GM23338 (cell line): ENCODE data around the gene BICD2. TPM values are rescaled to one million over a fixed set of nuclear protein-coding genes. Genes with fewer than 3 reads are reported as not detected.

Experiments used
- ATAC-seq: fragments of 200-7000 bp; cut with Tn5 transposase; 3 replicates; pipeline ENCODE4 v1.9.1; 2020
- DNase-seq: peaks from one replicate; pipeline ENCODE4 v3.0.0-alpha.2; 2015; ENCODE audit warnings: low spot score
- H2AFZ ChIP-seq: fragments of 200-600 bp; sonication (generic); 2 replicates; pipeline ENCODE4 v1.8.0; 2016; ENCODE audit warnings: antibody characterized with exemption, mild to moderate bottlenecking, moderate library complexity
- H3F3A ChIP-seq: fragments of 200-600 bp; sonication (generic); replicated peaks from 2 replicates; pipeline ENCODE4 v1.8.0; 2017; ENCODE audit warnings: antibody characterized with exemption, mixed run types, low read depth
- H3K27ac ChIP-seq: fragments of 200-600 bp; sonication (generic); 2 replicates; pipeline ENCODE4 v1.6.1; 2016; ENCODE audit warnings: low read depth
- H3K27me3 ChIP-seq: fragments of 200-600 bp; sonication (generic); 2 replicates; pipeline ENCODE4 v1.8.0; 2016; ENCODE audit warnings: mild to moderate bottlenecking, mixed run types, moderate library complexity; ENCODE audit not compliant: insufficient read depth
- H3K36me3 ChIP-seq: fragments of 200-600 bp; sonication (generic); 2 replicates; pipeline ENCODE4 v1.8.0; 2016; ENCODE audit warnings: mild to moderate bottlenecking; ENCODE audit not compliant: insufficient read depth
- H3K4me1 ChIP-seq: fragments of 200-600 bp; sonication (generic); 2 replicates; pipeline ENCODE4 v1.8.0; 2016; ENCODE audit warnings: mild to moderate bottlenecking, moderate library complexity; ENCODE audit not compliant: insufficient read depth
- H3K4me2 ChIP-seq: fragments of 200-600 bp; sonication (generic); 2 replicates; pipeline ENCODE4 v1.7.1; 2017; ENCODE audit warnings: mixed run types
- H3K4me3 ChIP-seq: fragments of 200-600 bp; sonication (generic); 2 replicates; pipeline ENCODE4 v1.6.1; 2016; ENCODE audit warnings: mixed run types
- H3K79me2 ChIP-seq: fragments of 200-600 bp; sonication (generic); replicated peaks from 2 replicates; pipeline ENCODE4 v1.8.0; 2017; ENCODE audit warnings: mild to moderate bottlenecking; ENCODE audit not compliant: insufficient read depth
- H3K9me2 ChIP-seq: fragments of 200-600 bp; sonication (generic); 2 replicates; pipeline ENCODE4 v1.8.0; 2017; ENCODE audit not compliant: insufficient read depth
- H4K20me1 ChIP-seq: fragments of 200-600 bp; sonication (generic); replicated peaks from 2 replicates; pipeline ENCODE4 v1.8.0; 2017; ENCODE audit warnings: mild to moderate bottlenecking; ENCODE audit not compliant: insufficient read depth
- H3K27ac Mint-ChIP-seq: 2 replicates; pipeline ENCODE4 v1.8.0; 2020; ENCODE audit warnings: inconsistent platforms, mild to moderate bottlenecking, moderate library complexity, mixed read lengths
- H3K27me3 Mint-ChIP-seq: 3 replicates; pipeline ENCODE4 v1.8.0; 2022; ENCODE audit warnings: low read depth, mild to moderate bottlenecking, moderate library complexity, mixed read lengths, inconsistent platforms; ENCODE audit not compliant: insufficient read depth, poor library complexity
- H3K36me3 Mint-ChIP-seq: 3 replicates; pipeline ENCODE4 v1.8.0; 2021; ENCODE audit warnings: low read depth, mild to moderate bottlenecking, inconsistent platforms, moderate library complexity, mixed read lengths
- H3K4me1 Mint-ChIP-seq: 3 replicates; pipeline ENCODE4 v1.8.0; 2020; ENCODE audit warnings: mild to moderate bottlenecking, inconsistent platforms, mixed read lengths
- H3K4me3 Mint-ChIP-seq: 3 replicates; pipeline ENCODE4 v1.8.0; 2021; ENCODE audit warnings: moderate library complexity, mild to moderate bottlenecking, inconsistent platforms, mixed read lengths
- H3K9me3 Mint-ChIP-seq: 3 replicates; pipeline ENCODE4 v1.8.0; 2020; ENCODE audit warnings: moderate library complexity, mild to moderate bottlenecking, inconsistent platforms, mixed read lengths
- CREB1 ChIP-seq: fragments of 250-450 bp; sonication (Bioruptor Pico); IDR thresholded peaks from 2 replicates; pipeline ENCODE4 v1.5.0; 2020; ENCODE audit warnings: low read depth, mild to moderate bottlenecking, moderate library complexity
- CTCF ChIP-seq, 2 experiments: fragments of 200-600 bp in 1 of 2; sonication (generic) in 1 of 2; conservative IDR thresholded peaks; 2 replicates each; pipeline versions ENCODE4 v1.5.1 to v1.6.1; 2016 to 2017; ENCODE audit warnings: antibody characterized with exemption in 2 of 2, low read depth in 2 of 2, mild to moderate bottlenecking in 2 of 2, moderate library complexity in 1 of 2
- ETS1 ChIP-seq: IDR thresholded peaks from 2 replicates; pipeline ENCODE4 v1.6.1; 2016; ENCODE audit warnings: antibody characterized with exemption
- EZH2 ChIP-seq: fragments of 200-600 bp; sonication (generic); IDR thresholded peaks from one replicate; pipeline ENCODE4 v1.8.0; 2017; ENCODE audit warnings: antibody characterized with exemption, mild to moderate bottlenecking, low read depth; ENCODE audit not compliant: unreplicated experiment
- EZH2phosphoT487 ChIP-seq: fragments of 200-600 bp; sonication (generic); IDR thresholded peaks from one replicate; pipeline ENCODE4 v1.8.1; 2018; ENCODE audit warnings: antibody characterized with exemption; ENCODE audit not compliant: unreplicated experiment
- JUNB ChIP-seq: IDR thresholded peaks from one replicate; pipeline ENCODE4 v1.6.1; 2016; ENCODE audit warnings: antibody characterized with exemption; ENCODE audit not compliant: unreplicated experiment
- REST ChIP-seq: IDR thresholded peaks from one replicate; pipeline ENCODE4 v1.6.1; 2018; ENCODE audit warnings: antibody characterized with exemption; ENCODE audit not compliant: unreplicated experiment
- ZNF331 ChIP-seq: fragments of 250-450 bp; sonication (Bioruptor Pico); IDR thresholded peaks from 2 replicates; pipeline ENCODE4 v1.5.0; 2020; ENCODE audit warnings: low read depth, mild to moderate bottlenecking, moderate library complexity
- polyA plus RNA-seq: library from polyadenylated mRNA; unstranded; fragments of >200 nt; fragmentation: Nextera tagmentation; extraction: Ambion mirVana; gene quantifications from 2 replicates; pipeline ENCODE4 v1.2.1, GENCODE V29; 2016
- total RNA-seq: library from RNA; depleted of rRNA; stranded (reverse); fragments of >200 nt; shearing (Covaris generic); gene quantifications from 2 replicates; pipeline ENCODE4 v1.2.3, GENCODE V29; 2014

The BICD2 gene
- total and polyA plus RNA-seq, 2 experiments from 2014 or later, result 8.7 to 34.3 TPM

DNA sequence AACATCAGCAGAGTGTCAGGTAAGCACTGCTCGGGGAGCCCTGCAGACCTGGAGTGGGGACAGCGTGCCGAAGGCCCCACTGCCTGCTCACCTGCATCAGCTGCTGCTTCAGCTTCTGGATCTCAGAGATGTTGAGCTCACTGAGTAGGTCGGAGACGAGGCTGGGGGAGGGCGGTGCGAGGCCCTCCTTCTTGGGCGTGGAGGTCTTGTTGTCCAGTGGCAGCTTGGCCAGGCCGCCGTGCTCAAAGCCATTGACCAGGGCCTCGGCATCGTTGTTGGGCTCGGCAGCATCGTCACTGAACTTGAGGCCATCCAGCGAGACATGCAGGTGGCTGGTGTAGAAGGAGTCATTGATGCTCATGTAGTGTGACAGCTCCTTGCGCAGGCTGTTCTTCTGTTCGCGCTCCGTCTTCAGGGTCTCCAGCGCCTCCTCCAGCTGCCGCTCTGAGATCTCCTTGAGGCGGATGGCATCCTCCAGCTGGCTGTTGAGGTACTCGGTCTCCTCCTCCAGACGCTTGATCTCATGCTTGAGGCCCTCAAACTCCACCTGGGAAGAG lies 44.3 kb downstream of the BICD2 start:
- Mint-ChIP-seq H3K4me1 (no peaks in the 10 kb centered on the region; the same call in 2 of the 3 replicates), H3K9me3 (no peaks in the 10 kb centered on the region), H3K27me3 (peaks cover 13% of the 10 kb centered on the region), H3K4me3 (no peak overlapping the region), H3K27ac (no peak overlapping the region), H3K36me3 (peaks cover 53% of the 10 kb centered on the region)
- H3K9me2 ChIP-seq, result no peaks in the 10 kb centered on the region
- ATAC-seq (no peak), DNase-seq (no peak)
- H3K4me2 ChIP-seq, result no peak overlapping the region
- no peaks in the 10 kb centered on the region for H3K27me3 ChIP-seq
- peaks cover 13% of the 10 kb centered on the region for H4K20me1 ChIP-seq
- no peak overlapping the region for H2AFZ ChIP-seq
- no peak overlapping the region for H3K4me3 ChIP-seq
- no peak overlapping the region for H3K27ac ChIP-seq
- H3K79me2 ChIP-seq, result 0 out of 2 replicates have a peak, but pooled peaks cover 3% of the 10 kb centered on the region
- H3F3A ChIP-seq, result no peaks in the 10 kb centered on the region
- H3K36me3 ChIP-seq, result peaks cover 11% of the 10 kb centered on the region
- no peaks in the 10 kb centered on the region for H3K4me1 ChIP-seq
- TF ChIP-seq EZH2 (no peak), ETS1 (no peak), JUNB (no peak), CREB1 (CRISPR knock-in tag) (no peak), ZNF331 (CRISPR knock-in tag) (no peak), EZH2phosphoT487 (no peak), CTCF (conservative IDR thresholded peaks at IDR 0.05; ENCODE audit: low read depth in 2 of 2) (no peak), REST (no peak)
